Fibroblast of the aortic adventitia (primary cell): ENCODE results near the gene ATP8A1. TPM values are rescaled to one million over a fixed set of nuclear protein-coding genes. Genes with fewer than 3 reads are reported as not detected.

ENCODE experiments used
- DNase-seq: peaks from one replicate; pipeline ENCODE4 v3.0.0-alpha.2; 2010; ENCODE audit warnings: low read depth
- H3K4me3 ChIP-seq: 2 replicates; pipeline ENCODE4 v1.5.1; 2011; ENCODE audit warnings: low read depth, mild to moderate bottlenecking, control low read depth, low read length, moderate library complexity
- CTCF ChIP-seq: IDR thresholded peaks from 2 replicates; pipeline ENCODE4 v1.5.1; 2011; ENCODE audit warnings: mild to moderate bottlenecking, low read length, control low read depth, inconsistent platforms; ENCODE audit not compliant: insufficient read depth
- total RNA-seq: library from RNA; depleted of rRNA; stranded (reverse); fragments of >200 nt; gene quantifications from 2 replicates; pipeline ENCODE4 v1.2.3, GENCODE V29; 2012; ENCODE audit warnings: low replicate concordance

The ATP8A1 gene
- total RNA-seq, 1 donor: 7.5 TPM

- no peak for DNase-seq
- no peak overlapping the region for H3K4me3 ChIP-seq
- TF ChIP-seq CTCF: no peak
Observed at GRCh38 chr4:42547805-42548204, 109.1 kb downstream of the ATP8A1 start.

- TF ChIP-seq CTCF: no peak
- DNase-seq: no peak
- H3K4me3 ChIP-seq: no peak overlapping the region
Observed at GRCh38 chr4:42543762-42544161, 113.1 kb downstream of the ATP8A1 start.

- no peak for TF ChIP-seq CTCF
- no peak for DNase-seq
Observed at GRCh38 chr4:42543126-42543525, 113.8 kb downstream of the ATP8A1 start.

GRCh38 chr4:42541647-42542046 is 115.3 kb downstream of the ATP8A1 start:
- no peak for TF ChIP-seq CTCF
- no peak overlapping the region for H3K4me3 ChIP-seq
- DNase-seq: no peak

More at GRCh38 chr4:42543126-42543525, 113.8 kb downstream of the ATP8A1 start:
- H3K4me3 ChIP-seq: no peak overlapping the region

GRCh38 chr4:42533042-42533441 is 123.9 kb downstream of the ATP8A1 start:
- no peak for DNase-seq
- TF ChIP-seq CTCF: no peak
- no peak overlapping the region for H3K4me3 ChIP-seq

- DNase-seq: no peak
- H3K4me3 ChIP-seq: no peak overlapping the region
- no peak for TF ChIP-seq CTCF
Observed at GRCh38 chr4:42531341-42532030, 125.4 kb downstream of the ATP8A1 start.
